HepG2 (cell line): Measurements from ENCODE around the gene OGFOD3. TPM values are rescaled to one million over a fixed set of nuclear protein-coding genes. Genes with fewer than 3 reads are reported as not detected.

ENCODE experiments used
- ARNT ChIP-seq: fragments of 450-650 bp; IDR thresholded peaks from 2 replicates; pipeline ENCODE4 v1.6.1; 2017
- CENPT ChIP-seq: sonication (generic); formaldehyde crosslinking; IDR thresholded peaks from 2 replicates; pipeline ENCODE4 v1.8.0; 2022; ENCODE audit warnings: low read depth, mild to moderate bottlenecking, moderate library complexity, missing genetic modification reagents
- DMAP1 ChIP-seq: IDR thresholded peaks from 2 replicates; pipeline ENCODE4 v1.6.1; 2016
- FOXA1 ChIP-seq, 2 experiments: fragments of 450-650 bp in 1 of 2; sonication (generic) in 1 of 2; formaldehyde crosslinking in 1 of 2; IDR thresholded peaks; 2 replicates each; pipeline versions ENCODE4 v1.4.0 to v1.6.1; 2016 to 2020; ENCODE audit warnings: missing genetic modification reagents in 1 of 2
- HINFP ChIP-seq: sonication (generic); formaldehyde crosslinking; IDR thresholded peaks from 2 replicates; pipeline ENCODE4 v1.4.0; 2020; ENCODE audit warnings: low read depth, mild to moderate bottlenecking, missing genetic modification reagents
- HOXA3 ChIP-seq: sonication (generic); formaldehyde crosslinking; IDR thresholded peaks from 2 replicates; pipeline ENCODE4 v1.5.0; 2020; ENCODE audit warnings: missing genetic modification reagents
- KLF16 ChIP-seq, 2 experiments: sonication (generic) in 1 of 2; formaldehyde crosslinking in 1 of 2; IDR thresholded peaks; 2 replicates each; pipeline versions ENCODE4 v1.6.1 to v1.8.0; 2016 to 2023; ENCODE audit warnings: missing genetic modification reagents in 2 of 2, missing compliant biosample characterization in 1 of 2
- MIER3 ChIP-seq: IDR thresholded peaks from 2 replicates; pipeline ENCODE4 v1.6.1; 2016; ENCODE audit warnings: missing compliant biosample characterization, borderline replicate concordance
- NKX3-1 ChIP-seq: sonication (generic); formaldehyde crosslinking; IDR thresholded peaks from 2 replicates; pipeline ENCODE4 v1.5.0; 2020; ENCODE audit warnings: missing genetic modification reagents
- PCBP1 ChIP-seq: fragments of 200-400 bp; formaldehyde crosslinking; IDR thresholded peaks from 2 replicates; pipeline ENCODE4 v1.6.1; 2017; ENCODE audit warnings: mild to moderate bottlenecking, low read depth, low read length, borderline replicate concordance
- RXRA ChIP-seq: sonication (generic); formaldehyde crosslinking; IDR thresholded peaks from 2 replicates; pipeline ENCODE4 v1.5.1; 2020; ENCODE audit warnings: missing genetic modification reagents
- SMAD9 ChIP-seq: sonication (generic); formaldehyde crosslinking; IDR thresholded peaks from 2 replicates; pipeline ENCODE4 v1.5.1; 2020; ENCODE audit warnings: mild to moderate bottlenecking, missing genetic modification reagents
- SUZ12 ChIP-seq: fragments of 150-350 bp; IDR thresholded peaks from 2 replicates; pipeline ENCODE4 v1.6.1; 2014; ENCODE audit warnings: low read depth, low read length
- ZFP62 ChIP-seq: sonication (generic); formaldehyde crosslinking; IDR thresholded peaks from 2 replicates; pipeline ENCODE4 v1.4.0; 2020; ENCODE audit warnings: missing genetic modification reagents
- ZNF264 ChIP-seq: sonication (generic); formaldehyde crosslinking; IDR thresholded peaks from 2 replicates; pipeline ENCODE4 v1.4.0; 2020; ENCODE audit warnings: missing genetic modification reagents
- ZNF619 ChIP-seq: sonication (generic); formaldehyde crosslinking; IDR thresholded peaks from 2 replicates; pipeline ENCODE4 v1.4.0; 2020; ENCODE audit warnings: mild to moderate bottlenecking, missing genetic modification reagents
- ZNF747 ChIP-seq: sonication (generic); formaldehyde crosslinking; IDR thresholded peaks from 2 replicates; pipeline ENCODE4 v1.8.1; 2023; ENCODE audit warnings: missing genetic modification reagents, mild to moderate bottlenecking, borderline replicate concordance
- ZSCAN20 ChIP-seq: sonication (generic); formaldehyde crosslinking; IDR thresholded peaks from 2 replicates; pipeline ENCODE4 v1.4.0; 2020; ENCODE audit warnings: missing genetic modification reagents, mild to moderate bottlenecking, borderline replicate concordance
- ZSCAN9 ChIP-seq: IDR thresholded peaks from 2 replicates; pipeline ENCODE4 v1.6.1; 2016; ENCODE audit warnings: borderline replicate concordance
- ZZZ3 ChIP-seq: sonication (generic); formaldehyde crosslinking; IDR thresholded peaks from 2 replicates; pipeline ENCODE4 v1.4.0; 2020; ENCODE audit warnings: missing genetic modification reagents, mild to moderate bottlenecking, borderline replicate concordance
- polyA plus RNA-seq, 8 experiments: library from polyadenylated mRNA; depleted of rRNA in 3 of 8; stranded (reverse) in 7 of 8; unstranded in 1 of 8; fragments of >200 nt; fragmentation: Illumina TruSeq in 4 of 8; extraction: Trizol in 4 of 8; gene quantifications; 2 replicates each; pipeline versions ENCODE4 v1.2.1 to v1.2.3, GENCODE V29; 2011 to 2016; ENCODE audit warnings: low read depth in 4 of 8, missing spikeins in 1 of 8, mixed read lengths in 1 of 8; ENCODE audit not compliant: insufficient read depth in 1 of 8
- total RNA-seq, 5 experiments: library from RNA; depleted of rRNA; stranded (reverse); fragments of >200 nt; fragmentation: Illumina TruSeq; extraction: Trizol; gene quantifications; 2 replicates each; pipeline ENCODE4 v1.2.3, GENCODE V29; 2016; ENCODE audit warnings: low read depth in 1 of 5
- TF ChIP-seq, protein P1 (sequence below): sonication (generic); formaldehyde crosslinking; IDR thresholded peaks from 2 replicates; pipeline ENCODE4 v1.4.0; 2020; ENCODE audit warnings: mild to moderate bottlenecking, missing genetic modification reagents
- TF ChIP-seq, protein P2 (sequence below): sonication (generic); formaldehyde crosslinking; IDR thresholded peaks from 2 replicates; pipeline ENCODE4 v1.5.1; 2020; ENCODE audit warnings: missing genetic modification reagents, mild to moderate bottlenecking, borderline replicate concordance

Gene OGFOD3
- total and polyA plus RNA-seq, 2 of the 13 experiments (the other 11 are each of a cell fraction or from before 2014, with no cell fraction given): 40.0 to 42.1 TPM

GRCh38 chr17:82414548-82415281 lies 3.7 kb downstream of the OGFOD3 start (continued):
- TF ChIP-seq HOXA3 (CRISPR knock-in tag) (peak; percentile 90), HINFP (peak; percentile 34; the same call in 1 of the 2 replicates), ZNF264 (CRISPR knock-in tag) (peak; percentile 94), CENPT (CRISPR knock-in tag) (peak; percentile 71; the same call in 1 of the 2 replicates), ZNF619 (peak; percentile 74; the same call in 1 of the 2 replicates), SMAD9 (CRISPR knock-in tag) (peak; percentile 96), ZZZ3 (CRISPR knock-in tag) (no peak), KLF16 (CRISPR knock-in tag; IDR thresholded peaks at IDR 0.05) (peak in 1 of 2 experiments; percentile 97; a peak in 2 of 4 replicates), MIER3 (CRISPR knock-in tag) (peak; percentile 67; the same call in 1 of the 2 replicates), ARNT (no peak), SUZ12 (no peak), DMAP1 (CRISPR knock-in tag) (no peak), RXRA (CRISPR knock-in tag) (peak; percentile 61; the same call in 1 of the 2 replicates), NKX3-1 (peak; percentile 99), ZNF747 (CRISPR knock-in tag) (no peak), PCBP1 (no peak), ZSCAN9 (peak; percentile 99), ZFP62 (CRISPR knock-in tag) (no peak), ZSCAN20 (CRISPR knock-in tag) (peak; percentile 99), FOXA1 (IDR thresholded peaks at IDR 0.05) (no peak), FOXA1 (CRISPR knock-in tag; IDR thresholded peaks at IDR 0.05) (no peak)
- TF ChIP-seq, protein P1, sequence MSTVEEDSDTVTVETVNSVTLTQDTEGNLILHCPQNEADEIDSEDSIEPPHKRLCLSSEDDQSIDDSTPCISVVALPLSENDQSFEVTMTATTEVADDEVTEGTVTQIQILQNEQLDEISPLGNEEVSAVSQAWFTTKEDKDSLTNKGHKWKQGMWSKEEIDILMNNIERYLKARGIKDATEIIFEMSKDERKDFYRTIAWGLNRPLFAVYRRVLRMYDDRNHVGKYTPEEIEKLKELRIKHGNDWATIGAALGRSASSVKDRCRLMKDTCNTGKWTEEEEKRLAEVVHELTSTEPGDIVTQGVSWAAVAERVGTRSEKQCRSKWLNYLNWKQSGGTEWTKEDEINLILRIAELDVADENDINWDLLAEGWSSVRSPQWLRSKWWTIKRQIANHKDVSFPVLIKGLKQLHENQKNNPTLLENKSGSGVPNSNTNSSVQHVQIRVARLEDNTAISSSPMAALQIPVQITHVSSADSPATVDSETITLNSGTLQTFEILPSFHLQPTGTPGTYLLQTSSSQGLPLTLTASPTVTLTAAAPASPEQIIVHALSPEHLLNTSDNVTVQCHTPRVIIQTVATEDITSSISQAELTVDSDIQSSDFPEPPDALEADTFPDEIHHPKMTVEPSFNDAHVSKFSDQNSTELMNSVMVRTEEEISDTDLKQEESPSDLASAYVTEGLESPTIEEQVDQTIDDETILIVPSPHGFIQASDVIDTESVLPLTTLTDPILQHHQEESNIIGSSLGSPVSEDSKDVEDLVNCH (CRISPR knock-in tag): no peak
- TF ChIP-seq, protein P2, sequence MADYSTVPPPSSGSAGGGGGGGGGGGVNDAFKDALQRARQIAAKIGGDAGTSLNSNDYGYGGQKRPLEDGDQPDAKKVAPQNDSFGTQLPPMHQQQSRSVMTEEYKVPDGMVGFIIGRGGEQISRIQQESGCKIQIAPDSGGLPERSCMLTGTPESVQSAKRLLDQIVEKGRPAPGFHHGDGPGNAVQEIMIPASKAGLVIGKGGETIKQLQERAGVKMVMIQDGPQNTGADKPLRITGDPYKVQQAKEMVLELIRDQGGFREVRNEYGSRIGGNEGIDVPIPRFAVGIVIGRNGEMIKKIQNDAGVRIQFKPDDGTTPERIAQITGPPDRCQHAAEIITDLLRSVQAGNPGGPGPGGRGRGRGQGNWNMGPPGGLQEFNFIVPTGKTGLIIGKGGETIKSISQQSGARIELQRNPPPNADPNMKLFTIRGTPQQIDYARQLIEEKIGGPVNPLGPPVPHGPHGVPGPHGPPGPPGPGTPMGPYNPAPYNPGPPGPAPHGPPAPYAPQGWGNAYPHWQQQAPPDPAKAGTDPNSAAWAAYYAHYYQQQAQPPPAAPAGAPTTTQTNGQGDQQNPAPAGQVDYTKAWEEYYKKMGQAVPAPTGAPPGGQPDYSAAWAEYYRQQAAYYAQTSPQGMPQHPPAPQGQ: no peak
